Panc1 (cell line): ENCODE measurements around the gene GAREM2.

Source experiments
- CTCF ChIP-seq: fragments of 450-650 bp; IDR thresholded peaks from 2 replicates; pipeline ENCODE4 v1.5.1; 2017; ENCODE audit warnings: mild to moderate bottlenecking
- POLR2AphosphoS5 ChIP-seq: IDR thresholded peaks from 2 replicates; pipeline ENCODE4 v1.6.1; 2012; ENCODE audit warnings: mild to moderate bottlenecking, low read depth, low read length, moderate library complexity
- REST ChIP-seq, 2 experiments: IDR thresholded peaks; 2 replicates each; pipeline ENCODE4 v1.6.1; 2011 to 2012; ENCODE audit warnings: low read depth in 2 of 2, control low read depth in 1 of 2, low read length in 1 of 2, mild to moderate bottlenecking in 1 of 2, moderate library complexity in 1 of 2; ENCODE audit not compliant: insufficient read depth in 1 of 2

GRCh38 chr2:26173776-26174482 is 1.0 kb downstream of the GAREM2 start:
- no peak for TF ChIP-seq CTCF
- no peak for TF ChIP-seq POLR2AphosphoS5
- no peak for TF ChIP-seq REST (IDR thresholded peaks at IDR 0.05; ENCODE audit: insufficient read depth in 1 of 2, low read depth in 2 of 2, low read length in 1 of 2)
